ENCODE measurements around the gene RAB28.

DNA sequence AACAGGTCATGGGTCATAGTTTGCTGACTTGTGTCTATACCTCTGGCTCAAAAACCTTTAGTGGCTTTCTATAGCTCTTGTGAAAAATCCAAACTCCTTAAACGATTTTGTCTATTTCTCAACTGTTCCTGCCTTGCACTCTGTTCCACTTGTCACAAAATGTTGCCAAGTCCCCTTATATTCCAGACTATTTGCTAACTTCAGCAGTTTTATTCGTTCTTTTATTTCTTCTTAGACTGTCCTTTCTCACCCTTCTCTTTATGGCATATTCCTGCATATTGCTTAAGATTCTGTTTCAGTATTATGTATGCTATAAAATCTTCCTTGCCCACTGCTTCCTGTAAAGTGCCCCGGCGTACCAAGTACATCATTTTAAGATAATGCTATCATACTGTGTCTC, 80.8 kb downstream of the RAB28 start:
- TF ChIP-seq POLR2A (IDR thresholded peaks at IDR 0.05) (no peak), CTCF (IDR thresholded peaks at IDR 0.05) (no peak), POLR2AphosphoS5 (IDR thresholded peaks at IDR 0.05) (no peak)

All from upper lobe of left lung (tissue), 4 donors.